Measurements from ENCODE around the gene ULK4. TPM values are rescaled to one million over a fixed set of nuclear protein-coding genes. Genes with fewer than 3 reads are reported as not detected.

Gene ULK4
- total RNA-seq, 4 donors from 2014 or later, result 15.8 to 20.6 (median 16.3) TPM

- ATAC-seq (ENCODE audit: low FRiP score) (no peak), DNase-seq (ENCODE audit: low spot score) (no peak)
- TF ChIP-seq CTCF (IDR thresholded peaks at IDR 0.05), result no peak
These were observed 321.8 kb downstream of the ULK4 start for GRCh38 chr3:41640076-41640475.

- DNase-seq (ENCODE audit: low spot score), result no peak
- TF ChIP-seq CTCF (IDR thresholded peaks at IDR 0.05), result no peak
- ATAC-seq (ENCODE audit: low FRiP score), result no peak
These were observed 323.5 kb downstream of the ULK4 start for GRCh38 chr3:41638381-41638780.

- no peak for ATAC-seq (ENCODE audit: low FRiP score)
- no peak for DNase-seq (ENCODE audit: low spot score)
- TF ChIP-seq CTCF (IDR thresholded peaks at IDR 0.05), result no peak
These were observed 329.2 kb downstream of the ULK4 start for GRCh38 chr3:41632700-41633099.

GRCh38 chr3:41630708-41631107, 331.2 kb downstream of the ULK4 start:
- ATAC-seq (ENCODE audit: low FRiP score), result no peak
- TF ChIP-seq CTCF (IDR thresholded peaks at IDR 0.05), result no peak
- DNase-seq (ENCODE audit: low spot score), result no peak

- ATAC-seq (ENCODE audit: low FRiP score) (no peak), DNase-seq (ENCODE audit: low spot score) (no peak)
- no peak for TF ChIP-seq CTCF (IDR thresholded peaks at IDR 0.05)
These were observed 331.9 kb downstream of the ULK4 start for GRCh38 chr3:41629986-41630385.

- TF ChIP-seq CTCF (IDR thresholded peaks at IDR 0.05), result no peak
These were observed 332.8 kb downstream of the ULK4 start for GRCh38 chr3:41629072-41629471.

GRCh38 chr3:41627477-41628087, 334.3 kb downstream of the ULK4 start:
- no peak for ATAC-seq (ENCODE audit: low FRiP score)
- TF ChIP-seq CTCF (IDR thresholded peaks at IDR 0.05), result no peak
- DNase-seq (ENCODE audit: low spot score), result no peak

More at GRCh38 chr3:41629072-41629471, 332.8 kb downstream of the ULK4 start:
- no peak for DNase-seq (ENCODE audit: low spot score)
- no peak for ATAC-seq (ENCODE audit: low FRiP score)

Measured in omental fat pad (tissue), 4 donors.